ENCODE data around the gene HSP90AB1. TPM values are rescaled to one million over a fixed set of nuclear protein-coding genes. Genes with fewer than 3 reads are reported as not detected.
A peak's percentile ranks its signal among the peaks of the same experiment; 100 is the strongest.

Gene HSP90AB1
- total RNA-seq, 1 donor from 2014 or later: 508 TPM

GRCh38 chr6:44254191-44255104 lies 7.5 kb downstream of the HSP90AB1 start:
- peaks cover 71% of the 10 kb centered on the region for H3K4me1 Mint-ChIP-seq (ENCODE audit: low read depth)
- no peaks in the 10 kb centered on the region for H3K27me3 Mint-ChIP-seq (ENCODE audit: low read depth)
- H3K9me3 Mint-ChIP-seq (ENCODE audit: low read depth): no peaks in the 10 kb centered on the region
- no peak overlapping the region for H3K4me3 Mint-ChIP-seq (ENCODE audit: unreplicated experiment)
- DNase-seq (ENCODE audit: low spot score): peak; percentile 84
- H3K27ac Mint-ChIP-seq (ENCODE audit: unreplicated experiment): peak overlapping the region; percentile 91
- peaks cover 50% of the 10 kb centered on the region for H3K36me3 Mint-ChIP-seq (ENCODE audit: low read depth)
- TF ChIP-seq, protein P1, sequence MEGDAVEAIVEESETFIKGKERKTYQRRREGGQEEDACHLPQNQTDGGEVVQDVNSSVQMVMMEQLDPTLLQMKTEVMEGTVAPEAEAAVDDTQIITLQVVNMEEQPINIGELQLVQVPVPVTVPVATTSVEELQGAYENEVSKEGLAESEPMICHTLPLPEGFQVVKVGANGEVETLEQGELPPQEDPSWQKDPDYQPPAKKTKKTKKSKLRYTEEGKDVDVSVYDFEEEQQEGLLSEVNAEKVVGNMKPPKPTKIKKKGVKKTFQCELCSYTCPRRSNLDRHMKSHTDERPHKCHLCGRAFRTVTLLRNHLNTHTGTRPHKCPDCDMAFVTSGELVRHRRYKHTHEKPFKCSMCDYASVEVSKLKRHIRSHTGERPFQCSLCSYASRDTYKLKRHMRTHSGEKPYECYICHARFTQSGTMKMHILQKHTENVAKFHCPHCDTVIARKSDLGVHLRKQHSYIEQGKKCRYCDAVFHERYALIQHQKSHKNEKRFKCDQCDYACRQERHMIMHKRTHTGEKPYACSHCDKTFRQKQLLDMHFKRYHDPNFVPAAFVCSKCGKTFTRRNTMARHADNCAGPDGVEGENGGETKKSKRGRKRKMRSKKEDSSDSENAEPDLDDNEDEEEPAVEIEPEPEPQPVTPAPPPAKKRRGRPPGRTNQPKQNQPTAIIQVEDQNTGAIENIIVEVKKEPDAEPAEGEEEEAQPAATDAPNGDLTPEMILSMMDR (IDR thresholded peaks at IDR 0.05): no peak

DNA sequence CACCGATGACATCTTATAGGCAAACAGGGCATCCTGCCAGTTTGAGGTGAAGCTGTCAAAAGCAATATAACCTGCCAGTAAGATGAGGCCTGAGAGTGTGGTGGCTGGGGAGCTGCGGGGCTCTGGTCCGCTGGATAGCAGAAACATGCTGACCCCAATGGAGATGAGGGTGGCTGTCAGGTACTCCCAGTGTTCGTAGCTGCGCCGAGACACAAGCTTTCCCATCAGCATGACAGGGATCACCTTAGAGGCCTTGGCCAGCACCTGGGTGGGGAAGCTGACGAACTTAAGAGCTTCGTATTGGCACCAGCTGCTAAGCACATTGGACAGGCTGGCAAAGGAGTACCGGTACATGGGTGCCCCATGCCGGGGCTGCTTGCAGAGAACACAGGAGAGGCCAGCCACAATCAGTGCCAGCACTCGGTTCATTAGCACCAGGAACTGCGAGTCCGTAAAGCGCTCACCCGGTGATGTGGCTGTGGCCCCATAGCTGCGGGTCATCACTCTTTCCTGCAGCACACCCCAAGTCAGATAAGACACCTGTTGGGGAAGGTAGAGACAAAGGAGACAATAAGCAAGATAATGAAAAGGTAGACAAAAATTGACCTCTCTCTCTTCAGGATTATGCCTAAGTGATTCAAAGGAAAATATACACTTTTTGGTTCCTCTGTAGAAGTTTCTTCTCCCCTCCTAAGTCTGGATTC lies 8.4 kb downstream of the HSP90AB1 start:
- Mint-ChIP-seq H3K4me1 (ENCODE audit: low read depth) (peaks cover 63% of the 10 kb centered on the region), H3K27me3 (ENCODE audit: low read depth) (no peaks in the 10 kb centered on the region), H3K27ac (ENCODE audit: unreplicated experiment) (peak overlapping the region; percentile 91), H3K9me3 (ENCODE audit: low read depth) (no peaks in the 10 kb centered on the region), H3K4me3 (ENCODE audit: unreplicated experiment) (peak overlapping the region; percentile 87), H3K36me3 (ENCODE audit: low read depth) (peaks cover 42% of the 10 kb centered on the region)
- peak; percentile 67 for DNase-seq (ENCODE audit: low spot score)
- TF ChIP-seq, protein P1 (IDR thresholded peaks at IDR 0.05): no peak

GRCh38 chr6:44255871-44256774 lies 9.2 kb downstream of the HSP90AB1 start:
- DNase-seq (ENCODE audit: low spot score): peak; percentile 50
- H3K4me1 Mint-ChIP-seq (ENCODE audit: low read depth): peaks cover 56% of the 10 kb centered on the region
- H3K27me3 Mint-ChIP-seq (ENCODE audit: low read depth): no peaks in the 10 kb centered on the region
- peaks cover 33% of the 10 kb centered on the region for H3K36me3 Mint-ChIP-seq (ENCODE audit: low read depth)
- H3K27ac Mint-ChIP-seq (ENCODE audit: unreplicated experiment): peak overlapping the region; percentile 91
- H3K9me3 Mint-ChIP-seq (ENCODE audit: low read depth): no peaks in the 10 kb centered on the region
- TF ChIP-seq, protein P1 (IDR thresholded peaks at IDR 0.05): no peak
- peak overlapping the region; percentile 87 for H3K4me3 Mint-ChIP-seq (ENCODE audit: unreplicated experiment)

DNA sequence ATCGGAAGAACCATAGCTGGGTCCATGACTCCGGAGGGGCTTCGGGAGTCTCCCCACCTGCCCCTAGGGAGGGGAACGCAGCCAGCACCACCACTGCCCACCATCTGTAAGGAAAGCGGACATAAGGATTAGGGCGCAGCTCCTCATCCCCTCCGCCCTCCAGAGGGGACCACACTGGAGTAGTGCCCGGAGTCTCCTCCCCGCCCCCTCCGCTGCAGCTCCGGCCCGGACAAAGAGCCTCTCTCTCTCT lies 9.8 kb downstream of the HSP90AB1 start:
- Mint-ChIP-seq H3K9me3 (ENCODE audit: low read depth) (no peaks in the 10 kb centered on the region), H3K27me3 (ENCODE audit: low read depth) (no peaks in the 10 kb centered on the region), H3K27ac (ENCODE audit: unreplicated experiment) (peak overlapping the region; percentile 91), H3K36me3 (ENCODE audit: low read depth) (peaks cover 29% of the 10 kb centered on the region), H3K4me3 (ENCODE audit: unreplicated experiment) (peak overlapping the region; percentile 87), H3K4me1 (ENCODE audit: low read depth) (peaks cover 50% of the 10 kb centered on the region)
- no peak for DNase-seq (ENCODE audit: low spot score)
- TF ChIP-seq, protein P1 (IDR thresholded peaks at IDR 0.05): no peak
